NCI-H2171 (cell line): ENCODE data around the gene MARCHF5.
"Not testable (repeated sequence)": the region's sequence is repeated elsewhere in the genome, so short reads cannot be mapped to it uniquely, and the experiment has no call there.

Experiments used
- DNase-seq: peaks from one replicate; lab custom pipeline; 2025; lab: John Stamatoyannopoulos, UW

Gene MARCHF5

GRCh38 chr10:92387289-92387940, 96.4 kb downstream of the MARCHF5 start:
- DNase-seq: no peak

- not testable (repeated sequence) for DNase-seq
Observed at GRCh38 chr10:92393173-92393572, 102.2 kb downstream of the MARCHF5 start.

GRCh38 chr10:92395271-92395670, 104.3 kb downstream of the MARCHF5 start:
- DNase-seq: no peak

GRCh38 chr10:92402234-92402633, 111.3 kb downstream of the MARCHF5 start:
- DNase-seq: not testable (repeated sequence)
